Heart left ventricle (tissue), 16 donors: Measurements from ENCODE around the gene PSMD11. TPM values are rescaled to one million over a fixed set of nuclear protein-coding genes. Genes with fewer than 3 reads are reported as not detected.
A peak's percentile ranks its signal among the peaks of the same experiment; 100 is the strongest.

Experiments
- ATAC-seq, 4 donors: fragments of 200-7000 bp; cut with Tn5 transposase; one replicate each; pipeline ENCODE4 v1.9.1; 2020 to 2022; ENCODE audit warnings: moderate library complexity in 4 of 4, mild to moderate bottlenecking in 3 of 4, moderate number of reproducible peaks in 1 of 4
- DNase-seq, 5 donors: peaks; one replicate each; pipeline ENCODE4 v3.0.0-alpha.2; 2020
- H3K27ac ChIP-seq, 12 donors: fragments of 200-600 bp; sonication (generic) in 4 of 12; one replicate each; pipeline versions ENCODE4 v1.5.0 to v1.8.0; 2016 to 2022; ENCODE audit warnings: mild to moderate bottlenecking in 2 of 12
- H3K27me3 ChIP-seq, 9 donors: fragments of 200-600 bp; sonication (generic) in 2 of 9; one replicate each; pipeline versions ENCODE4 v1.5.1 to v1.8.0; 2016 to 2022; ENCODE audit warnings: mild to moderate bottlenecking in 3 of 9
- H3K36me3 ChIP-seq, 9 donors: fragments of 200-600 bp; sonication (generic) in 2 of 9; one replicate each; pipeline versions ENCODE4 v1.5.0 to v1.8.0; 2018 to 2022; ENCODE audit warnings: mild to moderate bottlenecking in 2 of 9
- H3K4me1 ChIP-seq, 12 donors: fragments of 200-600 bp; sonication (generic) in 4 of 12; one replicate each; pipeline versions ENCODE4 v1.5.0 to v1.8.0; 2016 to 2022; ENCODE audit warnings: mild to moderate bottlenecking in 3 of 12
- H3K4me3 ChIP-seq, 12 donors: fragments of 200-600 bp; sonication (generic) in 4 of 12; one replicate each; pipeline versions ENCODE4 v1.5.0 to v1.8.0; 2017 to 2022; ENCODE audit warnings: mild to moderate bottlenecking in 9 of 12, moderate library complexity in 4 of 12
- H3K9me3 ChIP-seq, 12 donors: fragments of 200-600 bp; sonication (generic) in 4 of 12; one replicate each; pipeline versions ENCODE4 v1.5.0 to v1.8.0; 2016 to 2022; ENCODE audit warnings: mild to moderate bottlenecking in 1 of 12
- CTCF ChIP-seq, 12 donors: fragments of 200-600 bp; sonication (generic) in 4 of 12; IDR thresholded peaks; one replicate each; pipeline versions ENCODE4 v1.5.0 to v1.8.0; 2018 to 2022; ENCODE audit warnings: antibody characterized with exemption in 12 of 12, mild to moderate bottlenecking in 5 of 12
- POLR2A ChIP-seq, 2 donors: fragments of 450-650 bp; IDR thresholded peaks; one replicate each; pipeline ENCODE4 v1.6.1; 2017; ENCODE audit warnings: antibody characterized with exemption in 2 of 2, mild to moderate bottlenecking in 2 of 2, moderate library complexity in 2 of 2
- WGBS, 4 donors: extraction: QIAGEN DNeasy Blood & Tissue Kit in 2 of 4; methylation state at CpG; one replicate each; pipeline versions ENCODE4 v1.1.5 to v1.1.7; 2013 to 2018; 5-methylcytosine and 5-hydroxymethylcytosine counted together
- intact Hi-C, 10 donors: fragments of 100-400 bp; cut with DNase I; formaldehyde crosslinking; loops; one replicate each; pipeline versions ENCODE4 v1.11.1 to v1.14.2; 2022
- polyA plus RNA-seq, 2 donors: library from polyadenylated mRNA; stranded (reverse); fragments of 200-250 nt; gene quantifications; one replicate each; pipeline ENCODE4 v1.2.3, GENCODE V29; 2013
- total RNA-seq, 9 donors: library from RNA; depleted of rRNA in 2 of 9; stranded (reverse); fragments of >200 nt in 2 of 9; fragmentation: NEBNext Ultra II Directional in 3 of 9; extraction: Animal tissue kit (Norgen Biotek cat#: 25700) in 3 of 9; gene quantifications; one replicate each; pipeline versions ENCODE4 v1.1.0 to v1.2.4, GENCODE V29; 2016 to 2023
- donor health status: ischemic (EF 13 %, LVEDD 7.1; RV severe dilation, severe dysfunction).
- donor health status: healthy with polysubstance abuse.
- donor health status: DM: no; HTN: yes; CAD: no.
- donor health status: DM: no; HTN: no; CAD: no.
- donor health status: ischemic (EF 25% LVEDD 6.9; RV normal size, moderate dysfunction).
- donor health status: ischemic (EF 25% LVEDD 5.7; RV mildly dilated, moderate dysfunction).
- donor health status: healthy.
- donor health status: DM: yes; HTN: yes; CAD: no.
- donor health status: ischemic (EF 35%, LVEDD 5.7; RV mildly dilated, moderate dysfunction).
- donor health status: nonischemic (EF 11% LVEDD 7.7; RV severe dilation, severe dysfunction).
- donor health status: DM: yes; HTN: yes; CAD: no.
- donor health status: PGD.
- donor health status: ischemic (EF 29% LVEDD 5.4; RV normal size, mild dysfunction).
- donor health status: nonischemic (EF 23%, LVEDD 6.1; RV moderate dilation, normal function).

Gene PSMD11
- total and polyA plus RNA-seq, 11 donors, result 52.7 to 94.8 (median 72.8) TPM

GRCh38 chr17:32496395-32497073 is 52.2 kb downstream of the PSMD11 start:
- intact Hi-C loops, result loop anchor here in 2 of 10 donors (10.0 kb wide), 2 partner anchors 98 to 118 kb away; no protein-coding TSS in a partner anchor
- Histone ChIP-seq H3K4me3 (no peak overlapping the region), H3K36me3 (peaks cover 0 to 3% (median 0%) of the 10 kb centered on the region in 9 donors), H3K9me3 (no peaks in the 10 kb centered on the region), H3K4me1 (peaks cover 0 to 48% (median 23%) of the 10 kb centered on the region in 12 donors), H3K27ac (peak overlapping the region in 7 of 12 donors; percentile 29 to 78 (median 43)), H3K27me3 (no peaks in the 10 kb centered on the region)
- DNase-seq (peak in 2 of 5 donors; percentile 46 to 51), ATAC-seq (peak; percentile 59 to 84 (median 73))
- WGBS, 4 donors, result 73 to 86% (median 79%) methylated on average over 12 to 16 of the region's 16 CpGs
- TF ChIP-seq CTCF (IDR thresholded peaks at IDR 0.05), result no peak
- no peak for TF ChIP-seq POLR2A (IDR thresholded peaks at IDR 0.05)

GRCh38 chr17:32497431-32498205 is 53.3 kb downstream of the PSMD11 start:
- H3K27ac ChIP-seq, result no peak overlapping the region
- TF ChIP-seq POLR2A (IDR thresholded peaks at IDR 0.05) (no peak), CTCF (IDR thresholded peaks at IDR 0.05) (peak in 2 of 12 donors; percentile 5 to 9)
- 85 to 90% (median 88%) methylated on average over 17 to 18 of the region's 18 CpGs for WGBS, 4 donors
- no peak overlapping the region for H3K4me3 ChIP-seq
- no peaks in the 10 kb centered on the region for H3K9me3 ChIP-seq
- DNase-seq (peak in 1 of 5 donors; percentile 21), ATAC-seq (no peak)
- intact Hi-C loops, result loop anchor here in 2 of 10 donors (10.0 kb wide), 2 partner anchors 97 to 117 kb away; no protein-coding TSS in a partner anchor
- H3K27me3 ChIP-seq, result no peaks in the 10 kb centered on the region
- H3K4me1 ChIP-seq, result peaks cover 0 to 39% (median 22%) of the 10 kb centered on the region in 12 donors
- H3K36me3 ChIP-seq, result peaks cover 0 to 3% (median 0%) of the 10 kb centered on the region in 9 donors

- Histone ChIP-seq H3K4me3 (no peak overlapping the region), H3K36me3 (peaks cover 0 to 3% (median 0%) of the 10 kb centered on the region in 9 donors), H3K27me3 (no peaks in the 10 kb centered on the region), H3K27ac (no peak overlapping the region), H3K4me1 (peaks cover 0 to 39% (median 20%) of the 10 kb centered on the region in 12 donors), H3K9me3 (no peaks in the 10 kb centered on the region)
- TF ChIP-seq CTCF (IDR thresholded peaks at IDR 0.05) (no peak), POLR2A (IDR thresholded peaks at IDR 0.05) (no peak)
- intact Hi-C loops, result loop anchor here in 2 of 10 donors (10.0 kb wide), 2 partner anchors 96 to 116 kb away; no protein-coding TSS in a partner anchor
- ATAC-seq (no peak), DNase-seq (no peak)
- WGBS, 4 donors, result 82 to 91% (median 88%) methylated on average over 9 of the region's 9 CpGs
These were observed 54.1 kb downstream of the PSMD11 start for GRCh38 chr17:32498391-32498790.

- Histone ChIP-seq H3K4me3 (no peak overlapping the region), H3K27ac (no peak overlapping the region), H3K36me3 (no peaks in the 10 kb centered on the region), H3K4me1 (peaks cover 0 to 34% (median under 1%) of the 10 kb centered on the region in 12 donors), H3K9me3 (no peaks in the 10 kb centered on the region), H3K27me3 (no peaks in the 10 kb centered on the region)
- TF ChIP-seq POLR2A (IDR thresholded peaks at IDR 0.05), result no peak
- TF ChIP-seq CTCF (IDR thresholded peaks at IDR 0.05), result no peak
- intact Hi-C loops, result no loop called here
- ATAC-seq, result no peak
- no peak for DNase-seq
- 97 to 99% (median 97%) methylated on average over 3 of the region's 3 CpGs for WGBS, 4 donors
These were observed 57.7 kb downstream of the PSMD11 start for GRCh38 chr17:32502013-32502412.
